Ovary (tissue), 3 donors: ENCODE data around the gene XCL2.

ENCODE experiments used
- CTCF ChIP-seq, 3 donors: fragments of 450-650 bp in 2 of 3; fragments of 200-600 bp in 1 of 3; IDR thresholded peaks; one replicate each; pipeline versions ENCODE4 v1.5.1 to v1.8.0; 2016 to 2022; ENCODE audit warnings: antibody characterized with exemption in 3 of 3, mild to moderate bottlenecking in 1 of 3
- POLR2A ChIP-seq: fragments of 450-650 bp; IDR thresholded peaks from one replicate; pipeline ENCODE4 v1.6.1; 2017; ENCODE audit warnings: antibody characterized with exemption, mild to moderate bottlenecking, moderate library complexity
- donor health status: DM: no; HTN: no; CAD: no.

DNA sequence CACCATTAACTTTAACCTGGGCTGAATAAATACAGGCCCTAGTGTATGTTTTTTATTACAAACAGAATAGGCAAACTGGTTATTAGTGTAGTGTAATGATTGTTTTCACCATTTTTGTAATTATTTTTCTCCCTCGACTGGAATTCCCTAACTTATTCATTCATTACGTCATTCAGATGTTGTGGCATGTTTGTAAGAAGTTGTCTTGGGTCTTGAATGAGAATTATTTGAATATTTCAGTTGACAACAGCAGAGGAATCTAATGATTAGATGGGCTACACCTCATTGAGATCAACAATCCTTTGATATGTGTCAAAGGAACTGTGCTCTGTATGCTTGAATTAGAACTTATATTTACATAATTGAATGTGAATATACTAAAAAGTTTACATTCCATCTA lies 45.4 kb upstream of the XCL2 start:
- TF ChIP-seq CTCF (IDR thresholded peaks at IDR 0.05) = no peak
- TF ChIP-seq POLR2A = no peak
